ENCODE results near the gene SFXN5.

- TF ChIP-seq POLR2AphosphoS5 (IDR thresholded peaks at IDR 0.05; ENCODE audit: insufficient read depth in 1 of 2, low read depth in 1 of 2) (no peak), CTCF (IDR thresholded peaks at IDR 0.05) (no peak), POLR2A (IDR thresholded peaks at IDR 0.05) (no peak)
Measured at GRCh38 chr2:72919414-72920317, 151.8 kb downstream of the SFXN5 start.

Data from vagina (tissue), 2 donors.